IPS DF 4.7 (cell line): Measurements from ENCODE around the gene COPS8.

Experiments
- DNase-seq: peaks from one replicate; pipeline ENCODE4 v3.0.0-alpha.2; 2013; ENCODE audit warnings: low spot score; ENCODE audit errors: extremely low read depth

COPS8 gene

GRCh38 chr2:237130562-237131421 is 45.1 kb downstream of the COPS8 start:
- DNase-seq, result no peak

- DNase-seq, result no peak
Measured at GRCh38 chr2:237131749-237132533, 46.3 kb downstream of the COPS8 start.

GRCh38 chr2:237132799-237133198 is 47.1 kb downstream of the COPS8 start:
- peak; percentile 90 for DNase-seq

- DNase-seq, result no peak
Measured at GRCh38 chr2:237134321-237135230, 48.9 kb downstream of the COPS8 start.

GRCh38 chr2:237136824-237137223 is 51.1 kb downstream of the COPS8 start:
- no peak for DNase-seq

- DNase-seq, result no peak
Measured at GRCh38 chr2:237137626-237138323, 52.1 kb downstream of the COPS8 start.

GRCh38 chr2:237139123-237139675 is 53.5 kb downstream of the COPS8 start:
- no peak for DNase-seq

GRCh38 chr2:237140689-237141285 is 55.1 kb downstream of the COPS8 start:
- no peak for DNase-seq

GRCh38 chr2:237141571-237142051 is 55.9 kb downstream of the COPS8 start:
- no peak for DNase-seq

- DNase-seq, result no peak
Measured at GRCh38 chr2:237143118-237143517, 57.4 kb downstream of the COPS8 start.

- DNase-seq, result no peak
Measured at GRCh38 chr2:237143676-237144440, 58.2 kb downstream of the COPS8 start.

GRCh38 chr2:237144516-237144915 is 58.8 kb downstream of the COPS8 start:
- DNase-seq, result no peak

- no peak for DNase-seq
Measured at GRCh38 chr2:237147317-237147716, 61.6 kb downstream of the COPS8 start.

- no peak for DNase-seq
Measured at GRCh38 chr2:237148624-237149023, 62.9 kb downstream of the COPS8 start.

GRCh38 chr2:237149425-237149824 is 63.7 kb downstream of the COPS8 start:
- DNase-seq, result no peak
